ENCODE results near the gene RTBDN.
A peak's percentile ranks its signal among the peaks of the same experiment; 100 is the strongest.

RTBDN gene

DNA sequence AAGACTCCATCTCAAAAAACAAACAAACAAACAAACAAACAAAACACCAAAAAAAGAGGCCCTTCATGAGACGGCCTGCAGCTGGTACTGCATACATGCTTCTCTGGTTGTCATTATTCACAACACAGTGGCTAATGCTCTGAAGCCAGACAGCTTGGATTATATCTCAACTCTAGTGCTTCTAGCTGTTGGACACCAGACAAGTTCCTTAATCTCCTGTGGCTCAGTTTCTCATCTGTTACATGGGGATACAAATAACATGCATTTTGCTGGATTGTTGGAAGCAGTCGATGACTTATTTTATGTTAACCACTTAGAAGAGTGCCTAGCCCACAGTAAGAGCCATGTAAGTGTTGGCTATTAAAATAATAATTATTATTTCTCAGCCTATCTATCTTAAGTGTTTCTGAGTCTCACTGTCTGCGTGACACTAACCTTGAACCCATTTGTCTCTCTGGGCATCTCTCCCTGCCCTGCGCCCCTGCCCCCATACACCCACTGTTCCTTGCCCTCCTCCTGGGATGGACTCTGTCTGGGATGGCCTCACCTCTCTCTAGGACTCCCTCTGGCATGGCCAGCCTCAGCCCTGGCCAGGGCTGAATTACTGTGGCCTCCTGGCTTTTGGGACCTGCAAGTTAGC is 46.2 kb downstream of the RTBDN start:
- TF ChIP-seq, protein P1, sequence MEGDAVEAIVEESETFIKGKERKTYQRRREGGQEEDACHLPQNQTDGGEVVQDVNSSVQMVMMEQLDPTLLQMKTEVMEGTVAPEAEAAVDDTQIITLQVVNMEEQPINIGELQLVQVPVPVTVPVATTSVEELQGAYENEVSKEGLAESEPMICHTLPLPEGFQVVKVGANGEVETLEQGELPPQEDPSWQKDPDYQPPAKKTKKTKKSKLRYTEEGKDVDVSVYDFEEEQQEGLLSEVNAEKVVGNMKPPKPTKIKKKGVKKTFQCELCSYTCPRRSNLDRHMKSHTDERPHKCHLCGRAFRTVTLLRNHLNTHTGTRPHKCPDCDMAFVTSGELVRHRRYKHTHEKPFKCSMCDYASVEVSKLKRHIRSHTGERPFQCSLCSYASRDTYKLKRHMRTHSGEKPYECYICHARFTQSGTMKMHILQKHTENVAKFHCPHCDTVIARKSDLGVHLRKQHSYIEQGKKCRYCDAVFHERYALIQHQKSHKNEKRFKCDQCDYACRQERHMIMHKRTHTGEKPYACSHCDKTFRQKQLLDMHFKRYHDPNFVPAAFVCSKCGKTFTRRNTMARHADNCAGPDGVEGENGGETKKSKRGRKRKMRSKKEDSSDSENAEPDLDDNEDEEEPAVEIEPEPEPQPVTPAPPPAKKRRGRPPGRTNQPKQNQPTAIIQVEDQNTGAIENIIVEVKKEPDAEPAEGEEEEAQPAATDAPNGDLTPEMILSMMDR (IDR thresholded peaks at IDR 0.05; ENCODE audit: borderline replicate concordance, insufficient read depth, low read depth, low read length), result no peak
- peak overlapping the region; percentile 95 for H3K4me3 ChIP-seq (ENCODE audit: low read depth, low read length)

DNA sequence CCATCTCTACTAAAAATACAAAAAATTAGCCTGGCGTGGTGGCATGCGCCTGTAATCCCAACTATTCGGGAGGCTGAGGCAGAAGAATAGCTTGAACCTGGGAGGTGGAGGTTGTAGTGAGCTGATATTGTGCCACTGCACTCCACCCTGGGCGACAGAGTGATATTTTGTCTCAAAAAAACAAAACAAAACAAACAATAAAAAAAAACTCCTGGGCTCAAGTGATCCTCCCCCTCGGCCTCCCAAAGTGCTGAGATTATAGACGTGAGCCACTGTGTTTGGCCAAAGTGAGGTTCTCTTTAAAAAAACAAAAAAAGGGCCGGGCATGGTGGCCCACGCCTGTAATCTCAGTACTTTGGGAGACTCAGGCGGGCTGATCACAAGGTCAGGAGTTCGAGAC is 46.9 kb downstream of the RTBDN start:
- no peak overlapping the region for H3K4me3 ChIP-seq (ENCODE audit: low read depth, low read length)
- TF ChIP-seq, protein P1 (IDR thresholded peaks at IDR 0.05; ENCODE audit: borderline replicate concordance, insufficient read depth, low read depth, low read length), result no peak

DNA sequence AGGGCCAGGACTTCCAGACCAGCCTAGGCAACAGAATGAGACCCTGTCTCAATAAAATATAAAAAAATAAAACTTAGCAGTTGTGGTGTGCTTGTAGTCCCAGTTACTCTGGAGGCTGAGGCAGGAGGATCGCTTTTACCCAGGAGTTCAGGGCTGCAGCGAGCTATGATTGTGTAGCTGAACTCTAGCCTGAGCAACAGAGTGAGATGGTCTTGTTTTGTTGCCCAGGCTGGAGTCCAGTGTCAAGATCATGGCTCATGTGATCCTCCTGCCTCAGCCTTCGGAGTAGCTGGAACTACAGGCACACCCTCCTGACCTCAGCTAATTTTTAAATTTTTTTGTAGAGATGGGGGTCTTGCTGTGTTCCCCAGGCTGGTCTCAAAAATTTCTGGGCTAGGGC is 47.4 kb downstream of the RTBDN start:
- no peak overlapping the region for H3K4me3 ChIP-seq (ENCODE audit: low read depth, low read length)
- TF ChIP-seq, protein P1 (IDR thresholded peaks at IDR 0.05; ENCODE audit: borderline replicate concordance, insufficient read depth, low read depth, low read length), result no peak

DNA sequence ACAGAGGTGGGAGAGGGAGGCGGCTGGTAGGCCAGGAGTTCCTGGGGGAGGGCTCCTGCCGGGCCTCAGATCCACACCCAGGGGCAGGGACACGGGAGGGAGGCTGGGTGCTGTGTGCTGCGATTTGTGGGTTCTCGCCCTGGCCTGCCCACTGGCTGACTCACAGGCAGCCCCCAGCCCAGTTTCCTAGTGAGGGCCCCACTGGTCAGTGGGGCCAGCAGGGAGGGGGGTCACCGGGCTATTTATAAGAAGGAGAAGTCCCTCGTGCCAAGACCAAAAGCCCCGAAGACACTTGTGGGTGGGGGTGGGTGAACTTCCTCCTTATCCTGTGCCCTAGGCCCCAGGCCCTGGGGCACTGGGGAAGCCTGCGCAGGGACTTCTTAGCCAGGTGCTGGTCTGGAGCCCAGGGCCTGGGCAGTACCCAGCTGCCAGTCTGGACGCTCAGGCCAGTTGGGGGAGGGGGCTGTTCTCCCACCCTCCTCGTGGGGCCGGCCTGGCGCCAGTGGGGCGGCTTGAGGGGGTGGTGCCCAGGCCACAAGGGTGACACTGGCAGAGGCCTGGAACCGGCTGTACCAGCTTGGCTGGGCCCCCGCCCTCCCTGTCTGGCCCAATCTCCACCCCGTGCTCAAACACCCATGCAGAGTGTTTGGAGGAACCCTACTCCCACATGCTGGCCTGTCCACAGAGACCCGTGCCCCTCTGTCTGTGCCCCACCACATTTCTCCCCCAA is 48.1 kb downstream of the RTBDN start:
- TF ChIP-seq, protein P1 (IDR thresholded peaks at IDR 0.05; ENCODE audit: borderline replicate concordance, insufficient read depth, low read depth, low read length), result no peak
- no peak overlapping the region for H3K4me3 ChIP-seq (ENCODE audit: low read depth, low read length)

DNA sequence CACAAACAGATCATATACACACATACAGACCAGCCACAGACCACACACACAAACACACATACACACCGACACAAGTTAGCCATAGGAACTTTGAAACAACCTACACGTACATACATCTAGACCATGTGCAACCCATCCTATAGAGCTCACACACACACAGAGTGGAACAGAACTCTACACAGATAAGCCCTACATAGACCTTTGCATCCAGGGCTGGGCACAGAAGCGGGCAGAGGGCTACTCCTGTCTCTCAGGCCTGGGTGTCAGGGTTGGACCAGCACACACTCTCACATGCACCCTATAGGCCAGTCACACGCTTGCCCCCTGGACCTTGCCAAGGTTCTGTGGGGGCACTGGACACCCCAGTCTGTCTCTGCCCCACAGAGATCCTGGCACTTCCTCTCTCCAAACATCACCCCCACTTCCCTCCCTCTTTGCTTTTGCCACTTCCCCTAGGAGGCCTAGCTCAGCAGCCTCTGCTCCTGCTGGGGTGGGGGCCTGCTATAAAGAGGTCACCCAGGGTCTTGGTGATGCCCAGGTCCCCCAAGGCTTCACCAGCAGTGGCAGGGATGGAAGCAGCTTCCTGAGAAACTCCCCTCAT is 48.8 kb downstream of the RTBDN start:
- TF ChIP-seq, protein P1 (IDR thresholded peaks at IDR 0.05; ENCODE audit: borderline replicate concordance, insufficient read depth, low read depth, low read length), result no peak
- H3K4me3 ChIP-seq (ENCODE audit: low read depth, low read length), result peak overlapping the region; percentile 15

DNA sequence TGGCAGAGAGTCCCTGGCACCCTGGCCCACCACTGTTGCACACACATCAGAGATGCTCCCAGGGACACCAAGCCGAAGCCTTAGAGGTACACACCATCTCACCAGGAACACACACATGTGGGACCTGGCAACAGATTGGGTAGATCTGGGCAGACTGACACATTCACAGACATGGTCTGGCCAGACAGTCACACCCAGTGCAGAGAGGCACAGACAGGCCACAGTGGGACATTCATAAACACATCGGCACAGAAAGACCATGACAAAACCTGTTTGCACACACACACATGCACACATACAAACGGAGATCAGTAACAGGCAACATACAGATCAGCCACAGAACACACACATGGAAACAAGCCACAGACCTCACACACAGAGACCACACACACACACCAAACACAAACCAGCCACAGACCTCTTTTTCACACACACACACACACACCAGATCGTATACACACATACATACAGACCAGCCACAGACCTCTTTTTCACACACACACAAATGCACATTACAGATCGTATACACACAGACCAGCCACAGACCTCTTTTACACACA is 49.4 kb downstream of the RTBDN start:
- TF ChIP-seq, protein P1 (IDR thresholded peaks at IDR 0.05; ENCODE audit: borderline replicate concordance, insufficient read depth, low read depth, low read length), result no peak
- H3K4me3 ChIP-seq (ENCODE audit: low read depth, low read length), result no peak overlapping the region
